GM19351 (cell line): Measurements from ENCODE around the gene SCART1.
"Not testable (repeated sequence)": the region's sequence is repeated elsewhere in the genome, so short reads cannot be mapped to it uniquely, and the experiment has no call there.

Experiments
- ATAC-seq: cut with Tn5 transposase; IDR thresholded peaks from one replicate; pipeline ENCODE4 v1.9.1; 2021; ENCODE audit warnings: mild to moderate bottlenecking, moderate library complexity; ENCODE audit not compliant: unreplicated experiment

SCART1 gene

GRCh38 chr10:133511907-133512528 lies 58.3 kb downstream of the SCART1 start:
- no peak for ATAC-seq

- no peak for ATAC-seq
These were observed 61.7 kb downstream of the SCART1 start for GRCh38 chr10:133515471-133515870.

- ATAC-seq, result no peak
These were observed 62.3 kb downstream of the SCART1 start for GRCh38 chr10:133516057-133516456.

- not testable (repeated sequence) for ATAC-seq
These were observed 64.8 kb downstream of the SCART1 start for GRCh38 chr10:133518517-133518916.
